BLaER1 treated with 17β-estradiol and CSF1 and Interleukin-3, amounts not matched to agents 10 nM and 100 nM (cell line): Measurements from ENCODE around the gene PRRT4.

Experiments
- H3K27ac ChIP-seq, 11 experiments: shearing (Covaris generic); formaldehyde crosslinking; 2 replicates each; pipeline ENCODE4 v1.8.1; 2022
- H3K27me3 ChIP-seq, 11 experiments: shearing (Covaris generic); formaldehyde crosslinking; 2 replicates each; pipeline ENCODE4 v1.8.1; 2022
- H3K36me3 ChIP-seq, 11 experiments: shearing (Covaris generic); formaldehyde crosslinking; 2 replicates each; pipeline ENCODE4 v1.8.1; 2022
- H3K4me1 ChIP-seq, 10 experiments: shearing (Covaris generic); formaldehyde crosslinking; 2 replicates each; pipeline ENCODE4 v1.8.1; 2022
- H3K4me2 ChIP-seq, 11 experiments: shearing (Covaris generic); formaldehyde crosslinking; 2 replicates each; pipeline ENCODE4 v1.8.1; 2022
- H3K4me3 ChIP-seq, 10 experiments: shearing (Covaris generic); formaldehyde crosslinking; 2 replicates each; pipeline ENCODE4 v1.8.1; 2022
- H3K9ac ChIP-seq, 11 experiments: shearing (Covaris generic); formaldehyde crosslinking; 2 replicates each; pipeline ENCODE4 v1.8.1; 2022
- H3K9me3 ChIP-seq, 11 experiments: shearing (Covaris generic); formaldehyde crosslinking; replicated peaks in 1 of 11; 2 replicates each; pipeline ENCODE4 v1.8.1; 2022
- H4K20me1 ChIP-seq, 11 experiments: shearing (Covaris generic); formaldehyde crosslinking; 2 replicates each; pipeline ENCODE4 v1.8.1; 2022
- Cebpa-rat ChIP-seq, 11 experiments: shearing (Covaris generic); IDR thresholded peaks; 2 replicates each; pipeline ENCODE4 v1.8.1; 2022

Gene PRRT4

GRCh38 chr7:128406314-128407232, 45.1 kb upstream of the PRRT4 start:
- Histone ChIP-seq H4K20me1 (peaks cover 31 to 54% (median 36%) of the 10 kb centered on the region in 11 experiments), H3K9ac (peak overlapping the region; percentile 70 to 85 (median 79); a peak in 21 of 22 replicates), H3K4me1 (peaks cover 53 to 74% (median 67%) of the 10 kb centered on the region in 10 experiments), H3K9me3 (no peaks in the 10 kb centered on the region), H3K36me3 (peaks cover 14 to 28% (median 21%) of the 10 kb centered on the region in 11 experiments), H3K27ac (peak overlapping the region; percentile 61 to 87 (median 77); a peak in 21 of 22 replicates), H3K4me3 (peak overlapping the region; percentile 59 to 93 (median 74); a peak in 16 of 20 replicates), H3K4me2 (peak overlapping the region; percentile 90 to 100 (median 99)), H3K27me3 (no peaks in the 10 kb centered on the region)
- TF ChIP-seq Cebpa-rat (IDR thresholded peaks at IDR 0.05) = no peak

- H4K20me1 ChIP-seq = peaks cover 40 to 62% (median 45%) of the 10 kb centered on the region in 11 experiments
- peak overlapping the region; percentile 71 to 95 (median 90) for H3K27ac ChIP-seq
- no peak for TF ChIP-seq Cebpa-rat (IDR thresholded peaks at IDR 0.05)
- H3K4me2 ChIP-seq = peak overlapping the region; percentile 91 to 100 (median 99)
- no peaks in the 10 kb centered on the region for H3K9me3 ChIP-seq
- H3K9ac ChIP-seq = peak overlapping the region; percentile 77 to 98 (median 93)
- peaks cover 23 to 37% (median 30%) of the 10 kb centered on the region in 11 experiments for H3K36me3 ChIP-seq
- H3K4me3 ChIP-seq = peak overlapping the region; percentile 86 to 99 (median 93)
- H3K27me3 ChIP-seq = no peaks in the 10 kb centered on the region
- peaks cover 53 to 69% (median 63%) of the 10 kb centered on the region in 10 experiments for H3K4me1 ChIP-seq
These were observed 44.2 kb upstream of the PRRT4 start for GRCh38 chr7:128405471-128406313.

GRCh38 chr7:128404886-128405470, 43.5 kb upstream of the PRRT4 start:
- Histone ChIP-seq H4K20me1 (peaks cover 40 to 70% (median 52%) of the 10 kb centered on the region in 11 experiments), H3K9ac (peak overlapping the region; percentile 77 to 98 (median 93)), H3K4me3 (peak overlapping the region; percentile 86 to 99 (median 93)), H3K9me3 (no peaks in the 10 kb centered on the region), H3K36me3 (peaks cover 30 to 44% (median 37%) of the 10 kb centered on the region in 11 experiments), H3K27ac (peak overlapping the region; percentile 71 to 95 (median 90)), H3K4me2 (peak overlapping the region; percentile 91 to 100 (median 98)), H3K27me3 (no peaks in the 10 kb centered on the region), H3K4me1 (peaks cover 53 to 66% (median 58%) of the 10 kb centered on the region in 10 experiments)
- TF ChIP-seq Cebpa-rat (IDR thresholded peaks at IDR 0.05) = no peak

- peaks cover 38 to 52% (median 45%) of the 10 kb centered on the region in 11 experiments for H3K36me3 ChIP-seq
- peak overlapping the region in 9 of 11 experiments; percentile 71 to 95 (median 91); a peak in 17 of 22 replicates for H3K27ac ChIP-seq
- TF ChIP-seq Cebpa-rat (IDR thresholded peaks at IDR 0.05) = no peak
- peak overlapping the region; percentile 77 to 98 (median 93); a peak in 21 of 22 replicates for H3K9ac ChIP-seq
- peaks cover 51 to 66% (median 56%) of the 10 kb centered on the region in 10 experiments for H3K4me1 ChIP-seq
- H3K4me3 ChIP-seq = peak overlapping the region; percentile 86 to 99 (median 93)
- peaks cover 40 to 76% (median 58%) of the 10 kb centered on the region in 11 experiments for H4K20me1 ChIP-seq
- no peaks in the 10 kb centered on the region for H3K9me3 ChIP-seq
- peak overlapping the region; percentile 91 to 100 (median 98) for H3K4me2 ChIP-seq
- H3K27me3 ChIP-seq = no peaks in the 10 kb centered on the region
These were observed 42.7 kb upstream of the PRRT4 start for GRCh38 chr7:128404143-128404681.

GRCh38 chr7:128403676-128404075, 42.2 kb upstream of the PRRT4 start:
- peak overlapping the region; percentile 91 to 100 (median 98) for H3K4me2 ChIP-seq
- TF ChIP-seq Cebpa-rat (IDR thresholded peaks at IDR 0.05) = no peak

GRCh38 chr7:128402356-128402755, 40.9 kb upstream of the PRRT4 start:
- TF ChIP-seq Cebpa-rat (IDR thresholded peaks at IDR 0.05) = no peak
- peaks cover 33 to 49% (median 37%) of the 10 kb centered on the region in 10 experiments for H3K4me1 ChIP-seq

More at GRCh38 chr7:128403676-128404075, 42.2 kb upstream of the PRRT4 start:
- peaks cover 46 to 62% (median 51%) of the 10 kb centered on the region in 10 experiments for H3K4me1 ChIP-seq
- H4K20me1 ChIP-seq = peaks cover 44 to 76% (median 63%) of the 10 kb centered on the region in 11 experiments
- no peaks in the 10 kb centered on the region for H3K9me3 ChIP-seq
- peak overlapping the region; percentile 86 to 99 (median 93); a peak in 18 of 20 replicates for H3K4me3 ChIP-seq
- peak overlapping the region in 9 of 11 experiments; percentile 71 to 95 (median 91); a peak in 14 of 22 replicates for H3K27ac ChIP-seq
- H3K36me3 ChIP-seq = peaks cover 43 to 57% (median 50%) of the 10 kb centered on the region in 11 experiments
- peak overlapping the region; percentile 77 to 98 (median 93); a peak in 21 of 22 replicates for H3K9ac ChIP-seq
- no peaks in the 10 kb centered on the region for H3K27me3 ChIP-seq

GRCh38 chr7:128400566-128400965, 39.1 kb upstream of the PRRT4 start:
- H3K4me1 ChIP-seq = peaks cover 21 to 37% (median 25%) of the 10 kb centered on the region in 10 experiments
- no peak overlapping the region for H3K4me3 ChIP-seq
- H3K9ac ChIP-seq = peak overlapping the region in 1 of 11 experiments; percentile 21; a peak in 1 of 22 replicates
- no peaks in the 10 kb centered on the region for H3K9me3 ChIP-seq
- TF ChIP-seq Cebpa-rat (IDR thresholded peaks at IDR 0.05) = no peak
- H3K27me3 ChIP-seq = no peaks in the 10 kb centered on the region
- H3K36me3 ChIP-seq = peaks cover 75 to 89% (median 82%) of the 10 kb centered on the region in 11 experiments
- H4K20me1 ChIP-seq = peaks cover 57 to 97% (median 82%) of the 10 kb centered on the region in 11 experiments
- no peak overlapping the region for H3K27ac ChIP-seq
- no peak overlapping the region for H3K4me2 ChIP-seq

More at GRCh38 chr7:128402356-128402755, 40.9 kb upstream of the PRRT4 start:
- H4K20me1 ChIP-seq = peaks cover 50 to 79% (median 71%) of the 10 kb centered on the region in 11 experiments
- peak overlapping the region in 3 of 11 experiments; percentile 91 to 99 (median 98); a peak in 4 of 22 replicates for H3K4me2 ChIP-seq
- 0 out of 22 replicates have a peak overlapping the region, but pooled peaks of 1 of the 11 experiments have one; percentile 95 for H3K27ac ChIP-seq
- H3K9me3 ChIP-seq = no peaks in the 10 kb centered on the region
- no peaks in the 10 kb centered on the region for H3K27me3 ChIP-seq
- peaks cover 57 to 71% (median 64%) of the 10 kb centered on the region in 11 experiments for H3K36me3 ChIP-seq
- no peak overlapping the region for H3K4me3 ChIP-seq
- peak overlapping the region in 5 of 11 experiments; percentile 12 to 97 (median 85); a peak in 4 of 22 replicates for H3K9ac ChIP-seq
